Measurements from ENCODE around the gene CHL1.

DNA sequence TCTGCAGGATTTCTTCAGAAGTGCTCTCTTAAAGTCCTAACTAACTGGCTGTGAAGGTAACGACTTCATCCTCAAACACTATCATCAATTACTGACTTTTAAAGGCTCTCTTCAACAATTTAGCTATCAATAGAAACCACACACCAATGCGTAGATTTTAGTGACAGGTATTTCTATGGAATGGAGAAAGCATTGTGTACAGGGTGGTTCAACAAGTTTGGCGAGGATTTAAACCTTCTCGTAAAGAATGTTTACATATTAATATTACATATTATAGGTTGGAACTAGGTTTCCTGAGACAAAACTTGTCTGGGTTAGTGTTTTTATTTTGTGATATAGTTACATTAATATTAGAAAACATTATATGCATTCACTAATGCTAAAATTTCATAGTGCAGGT lies 233.6 kb downstream of the CHL1 start:
- TF ChIP-seq POLR2A (IDR thresholded peaks at IDR 0.05) = no peak
- TF ChIP-seq, protein P1, sequence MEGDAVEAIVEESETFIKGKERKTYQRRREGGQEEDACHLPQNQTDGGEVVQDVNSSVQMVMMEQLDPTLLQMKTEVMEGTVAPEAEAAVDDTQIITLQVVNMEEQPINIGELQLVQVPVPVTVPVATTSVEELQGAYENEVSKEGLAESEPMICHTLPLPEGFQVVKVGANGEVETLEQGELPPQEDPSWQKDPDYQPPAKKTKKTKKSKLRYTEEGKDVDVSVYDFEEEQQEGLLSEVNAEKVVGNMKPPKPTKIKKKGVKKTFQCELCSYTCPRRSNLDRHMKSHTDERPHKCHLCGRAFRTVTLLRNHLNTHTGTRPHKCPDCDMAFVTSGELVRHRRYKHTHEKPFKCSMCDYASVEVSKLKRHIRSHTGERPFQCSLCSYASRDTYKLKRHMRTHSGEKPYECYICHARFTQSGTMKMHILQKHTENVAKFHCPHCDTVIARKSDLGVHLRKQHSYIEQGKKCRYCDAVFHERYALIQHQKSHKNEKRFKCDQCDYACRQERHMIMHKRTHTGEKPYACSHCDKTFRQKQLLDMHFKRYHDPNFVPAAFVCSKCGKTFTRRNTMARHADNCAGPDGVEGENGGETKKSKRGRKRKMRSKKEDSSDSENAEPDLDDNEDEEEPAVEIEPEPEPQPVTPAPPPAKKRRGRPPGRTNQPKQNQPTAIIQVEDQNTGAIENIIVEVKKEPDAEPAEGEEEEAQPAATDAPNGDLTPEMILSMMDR (IDR thresholded peaks at IDR 0.05) = no peak

Measured in body of pancreas (tissue), 4 donors.